ENCODE results near the gene ERI3. TPM values are rescaled to one million over a fixed set of nuclear protein-coding genes. Genes with fewer than 3 reads are reported as not detected.
A peak's percentile ranks its signal among the peaks of the same experiment; 100 is the strongest.

The ERI3 gene
- total RNA-seq, 1 donor = 47.9 TPM

DNA sequence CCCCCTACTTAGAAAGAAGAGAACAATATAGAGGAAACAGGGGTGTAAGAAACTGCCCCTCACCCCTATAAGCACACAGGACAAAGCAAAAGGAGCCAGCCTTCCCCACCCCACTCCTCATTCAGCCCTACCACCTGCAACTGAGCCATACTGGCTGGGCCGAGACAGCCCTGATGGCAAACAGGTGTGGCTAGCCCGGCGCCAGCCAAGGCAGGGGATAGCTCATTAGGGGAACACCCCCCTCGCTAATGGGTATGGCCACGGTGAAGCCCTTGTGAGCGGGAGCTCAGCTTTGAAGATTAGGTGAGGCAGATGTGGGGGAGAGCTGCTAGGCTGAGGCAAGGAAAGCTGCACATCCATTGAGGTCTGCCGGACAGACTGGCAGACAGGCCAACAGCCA is 65.5 kb downstream of the ERI3 start:
- H3K4me3 ChIP-seq (ENCODE audit: low read depth, low read length) = no peak overlapping the region
- TF ChIP-seq CTCF (IDR thresholded peaks at IDR 0.05; ENCODE audit: insufficient read depth, low read depth, low read length) = no peak
- DNase-seq (ENCODE audit: low read depth) = no peak

GRCh38 chr1:44288883-44289282 is 66.2 kb downstream of the ERI3 start:
- no peak for TF ChIP-seq CTCF (IDR thresholded peaks at IDR 0.05; ENCODE audit: insufficient read depth, low read depth, low read length)
- no peak overlapping the region for H3K4me3 ChIP-seq (ENCODE audit: low read depth, low read length)
- no peak for DNase-seq (ENCODE audit: low read depth)

DNA sequence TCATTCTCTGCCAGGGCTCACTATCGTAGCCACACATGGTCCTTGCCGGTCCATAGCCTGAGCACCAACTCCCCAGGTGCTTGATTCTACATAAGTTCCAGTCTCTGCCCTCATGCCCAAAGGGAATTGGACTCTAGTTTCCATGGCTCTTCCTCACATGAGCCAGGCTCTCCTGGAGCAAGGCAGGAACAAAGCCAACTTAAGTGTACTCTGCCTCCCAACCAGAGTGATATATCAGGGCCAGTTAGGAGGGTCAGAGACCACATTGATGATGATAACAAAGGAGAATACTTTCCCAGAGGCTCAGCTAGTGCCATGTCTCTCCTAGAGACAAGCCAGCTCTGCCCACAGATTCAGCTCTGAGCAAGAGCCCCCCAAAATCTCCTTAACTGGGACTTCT is 70.9 kb downstream of the ERI3 start:
- TF ChIP-seq CTCF (IDR thresholded peaks at IDR 0.05; ENCODE audit: insufficient read depth, low read depth, low read length) = no peak
- DNase-seq (ENCODE audit: low read depth) = no peak
- H3K4me3 ChIP-seq (ENCODE audit: low read depth, low read length) = no peak overlapping the region

- TF ChIP-seq CTCF (IDR thresholded peaks at IDR 0.05; ENCODE audit: insufficient read depth, low read depth, low read length) = no peak
- H3K4me3 ChIP-seq (ENCODE audit: low read depth, low read length) = no peak overlapping the region
- DNase-seq (ENCODE audit: low read depth) = peak; percentile 14
These were observed 71.4 kb downstream of the ERI3 start for GRCh38 chr1:44283524-44284173.

DNA sequence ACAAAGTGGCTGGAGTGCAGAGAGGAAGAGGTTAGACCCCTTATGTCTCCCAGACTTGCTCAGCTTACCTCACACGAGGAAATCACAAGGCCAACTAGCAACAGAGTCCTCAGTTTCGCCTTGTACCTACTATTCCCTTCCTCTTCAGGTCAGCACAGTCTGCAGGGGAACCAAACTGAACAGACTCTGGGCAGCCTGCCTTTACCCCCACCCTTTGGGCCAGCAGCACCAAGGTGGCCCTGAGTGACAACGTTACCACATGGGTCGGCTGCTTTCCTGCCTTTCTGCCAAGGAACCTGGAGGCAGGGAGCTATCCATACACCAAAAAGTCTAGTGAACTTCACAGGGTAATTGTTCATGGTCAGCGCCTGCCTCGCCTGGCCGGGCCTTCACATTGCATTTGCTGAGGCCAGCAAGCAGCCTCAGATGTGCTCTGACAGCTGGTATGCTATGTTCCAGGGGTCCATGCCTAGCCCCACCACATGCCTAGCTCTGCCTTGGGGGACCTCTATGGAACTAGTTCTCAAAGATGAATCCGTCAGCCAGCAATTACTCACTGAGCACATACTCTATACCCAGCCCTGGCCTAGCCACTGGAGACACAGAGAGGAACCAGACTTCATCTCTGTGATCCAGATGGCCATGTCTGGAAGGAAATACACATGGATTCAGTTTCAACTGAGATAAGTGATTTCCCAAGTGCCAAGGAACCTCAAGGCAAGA is 72.2 kb downstream of the ERI3 start:
- TF ChIP-seq CTCF (IDR thresholded peaks at IDR 0.05; ENCODE audit: insufficient read depth, low read depth, low read length) = no peak
- no peak overlapping the region for H3K4me3 ChIP-seq (ENCODE audit: low read depth, low read length)
- no peak for DNase-seq (ENCODE audit: low read depth)

DNA sequence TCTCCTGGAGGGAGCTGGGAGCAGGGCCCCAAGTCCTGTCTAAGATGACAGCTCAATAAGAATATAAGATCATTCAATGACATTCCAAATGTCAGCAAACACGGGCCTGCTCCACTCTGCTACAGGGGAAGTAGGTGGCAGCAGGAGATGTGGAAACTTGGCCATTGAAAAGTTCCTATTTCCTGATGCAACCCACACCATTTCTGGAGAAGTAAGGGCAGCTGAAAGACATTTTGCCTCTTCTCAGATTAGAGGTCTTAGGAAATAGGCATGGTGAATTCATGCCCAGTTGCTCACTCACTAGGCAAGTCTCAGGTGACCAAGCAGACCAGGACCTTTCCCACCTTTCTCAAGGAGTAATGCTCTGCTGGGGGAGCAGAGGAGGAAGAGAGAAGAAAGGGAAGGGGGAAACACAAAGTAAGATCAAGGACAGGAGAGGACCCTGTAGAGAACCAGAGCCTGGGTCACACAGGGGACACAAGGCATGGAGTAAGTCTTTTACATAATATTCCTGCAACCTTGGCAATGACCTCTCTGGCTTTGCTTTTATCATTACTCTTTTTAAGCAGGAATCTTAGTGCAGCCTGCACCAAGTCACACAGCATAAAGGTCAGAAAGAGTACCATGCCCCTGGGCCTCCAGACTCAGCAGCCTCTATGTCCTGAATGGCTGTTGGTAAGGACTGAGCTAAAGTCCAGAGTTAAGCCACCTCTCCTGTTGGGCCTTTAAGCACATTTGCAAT is 72.9 kb downstream of the ERI3 start:
- H3K4me3 ChIP-seq (ENCODE audit: low read depth, low read length) = no peak overlapping the region
- no peak for DNase-seq (ENCODE audit: low read depth)
- no peak for TF ChIP-seq CTCF (IDR thresholded peaks at IDR 0.05; ENCODE audit: insufficient read depth, low read depth, low read length)
